Esophagus squamous epithelium (tissue), 4 donors: ENCODE results near the gene MBOAT1.
A peak's percentile ranks its signal among the peaks of the same experiment; 100 is the strongest.

Source experiments
- CTCF ChIP-seq, 6 experiments: fragments of 450-650 bp in 4 of 6; fragments of 200-600 bp in 2 of 6; sonication (generic) in 2 of 6; IDR thresholded peaks; one replicate each; pipeline ENCODE4 v1.5.1; 2016 to 2019; ENCODE audit warnings: antibody characterized with exemption in 6 of 6, mild to moderate bottlenecking in 4 of 6, moderate library complexity in 4 of 6
- POLR2A ChIP-seq, 4 donors: fragments of 450-650 bp; IDR thresholded peaks; one replicate each; pipeline ENCODE4 v1.6.1; 2017; ENCODE audit warnings: antibody characterized with exemption in 4 of 4, mild to moderate bottlenecking in 4 of 4, moderate library complexity in 3 of 4

GRCh38 chr6:20056350-20056992, 155.8 kb downstream of the MBOAT1 start:
- TF ChIP-seq POLR2A (IDR thresholded peaks at IDR 0.05) (no peak), CTCF (IDR thresholded peaks at IDR 0.05) (peak in 5 of 6 experiments; percentile 46 to 69 (median 51))
